Measurements from ENCODE around the gene HSPB2.
"Not testable (repeated sequence)": the region's sequence is repeated elsewhere in the genome, so short reads cannot be mapped to it uniquely, and the experiment has no call there.

HSPB2 gene, protein sequence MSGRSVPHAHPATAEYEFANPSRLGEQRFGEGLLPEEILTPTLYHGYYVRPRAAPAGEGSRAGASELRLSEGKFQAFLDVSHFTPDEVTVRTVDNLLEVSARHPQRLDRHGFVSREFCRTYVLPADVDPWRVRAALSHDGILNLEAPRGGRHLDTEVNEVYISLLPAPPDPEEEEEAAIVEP

GRCh38 chr11:111912535-111912934 lies at the start of gene HSPB2:
TSS of gene HSPB2 (plus strand) at chr11:111912734. CDS start at chr11:111912830, 96 bp downstream.
- no peak for DNase-seq (ENCODE audit: low spot score)

DNA sequence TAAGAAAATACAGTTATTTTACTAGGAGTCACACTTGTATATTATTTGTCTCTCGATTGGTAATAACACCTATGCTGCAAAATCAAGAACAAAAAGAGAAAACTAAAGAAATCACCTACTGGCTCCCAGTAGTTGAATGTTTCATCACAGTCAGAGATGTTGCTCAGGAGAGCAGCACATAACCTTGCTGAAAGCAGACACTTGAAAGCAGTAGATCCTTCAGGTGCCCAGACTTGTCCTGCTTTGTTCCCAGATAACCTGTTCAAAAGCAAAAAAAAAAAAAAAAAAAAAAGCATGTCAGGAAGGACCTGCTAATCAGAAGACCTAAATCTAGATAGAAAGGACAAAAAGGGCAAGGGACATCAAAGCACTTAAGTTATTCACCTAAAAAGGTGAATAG lies 42.4 kb upstream of the HSPB2 start:
- no peak for DNase-seq (ENCODE audit: low spot score)

- no peak for DNase-seq (ENCODE audit: low spot score)
Observed at GRCh38 chr11:111870522-111870885, 42.0 kb upstream of the HSPB2 start.

- DNase-seq (ENCODE audit: low spot score), result peak; percentile 74
Observed at GRCh38 chr11:111870886-111871692, 41.4 kb upstream of the HSPB2 start, which contains the start of gene ALG9. TSS of gene ALG9 (minus strand) at chr11:111871581. CDS start at chr11:111871482, 99 bp downstream.

GRCh38 chr11:111871693-111872161 lies 40.8 kb upstream of the HSPB2 start:
- DNase-seq (ENCODE audit: low spot score), result no peak

GRCh38 chr11:111878385-111878848 lies 34.1 kb upstream of the HSPB2 start:
- DNase-seq (ENCODE audit: low spot score), result no peak

GRCh38 chr11:111878849-111879636 lies 33.5 kb upstream of the HSPB2 start, which contains the start of the genes CFAP68 and FDXACB1:
TSS of gene CFAP68 (plus strand) at chr11:111879541. CDS start at chr11:111879561, 20 bp downstream.
TSS of gene FDXACB1 (minus strand) at chr11:111879165. CDS start at chr11:111879132, 33 bp downstream.
- DNase-seq (ENCODE audit: low spot score), result peak; percentile 92

DNA sequence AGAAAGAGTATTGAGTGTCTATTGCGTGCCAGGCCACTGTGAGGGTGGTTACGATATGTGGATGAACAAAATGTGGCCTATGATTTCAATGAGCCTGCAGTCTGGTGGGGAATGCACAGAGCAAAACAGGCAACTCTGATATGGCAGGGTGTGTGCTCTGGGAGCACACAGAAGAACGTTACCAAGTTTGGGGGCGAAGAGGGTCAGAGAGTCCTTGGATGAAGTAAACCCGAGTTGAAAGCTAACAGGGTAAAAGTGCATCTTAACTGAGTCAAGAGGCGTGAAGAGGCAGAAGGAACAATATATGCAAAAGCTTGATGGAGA lies 32.9 kb upstream of the HSPB2 start:
- no peak for DNase-seq (ENCODE audit: low spot score)

GRCh38 chr11:111882202-111882601 lies 30.3 kb upstream of the HSPB2 start:
- no peak for DNase-seq (ENCODE audit: low spot score)

DNA sequence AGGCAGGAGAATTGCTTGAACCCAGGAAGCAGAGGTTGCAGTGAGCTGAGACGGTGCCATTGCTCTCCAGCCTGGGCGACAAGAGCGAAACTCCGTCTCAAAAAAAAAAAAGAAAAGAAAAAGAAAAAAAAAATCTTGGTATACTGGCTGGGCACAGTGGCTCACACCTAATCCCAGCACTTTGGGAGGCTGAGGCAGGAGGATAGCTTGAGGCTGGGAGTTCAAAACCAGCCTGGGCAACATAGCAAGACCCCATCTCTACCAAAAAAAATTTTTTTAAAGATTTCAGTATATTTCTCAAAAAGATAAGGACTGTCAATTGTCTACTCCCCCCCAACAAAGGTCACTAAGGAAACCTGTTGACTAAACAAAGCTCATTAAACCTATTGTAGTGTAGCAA lies 27.5 kb upstream of the HSPB2 start:
- not testable (repeated sequence) for DNase-seq (ENCODE audit: low spot score)

- no peak for DNase-seq (ENCODE audit: low spot score)
Observed at GRCh38 chr11:111886032-111886431, 26.5 kb upstream of the HSPB2 start.

DNA sequence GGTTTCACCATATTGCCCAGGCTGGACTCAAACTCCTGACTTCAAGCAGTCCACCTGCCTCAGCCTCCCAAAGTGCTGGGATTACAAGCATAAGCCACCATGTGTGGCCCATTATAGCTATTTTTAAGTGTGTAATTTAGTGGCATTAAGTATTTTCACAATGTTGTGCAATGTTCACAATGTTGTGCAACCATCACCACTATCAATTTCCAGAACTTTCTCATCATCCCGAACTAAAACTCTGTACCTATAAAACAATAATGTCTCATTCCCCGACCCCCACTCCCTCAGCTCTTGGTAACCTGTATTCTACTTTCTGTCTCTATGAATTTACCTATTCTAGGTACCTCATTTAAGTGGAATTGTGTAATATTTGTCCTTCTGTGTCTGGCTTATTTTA lies 25.7 kb upstream of the HSPB2 start:
- DNase-seq (ENCODE audit: low spot score), result no peak

GRCh38 chr11:111905411-111905810 lies 7.1 kb upstream of the HSPB2 start:
- DNase-seq (ENCODE audit: low spot score), result no peak

DNA sequence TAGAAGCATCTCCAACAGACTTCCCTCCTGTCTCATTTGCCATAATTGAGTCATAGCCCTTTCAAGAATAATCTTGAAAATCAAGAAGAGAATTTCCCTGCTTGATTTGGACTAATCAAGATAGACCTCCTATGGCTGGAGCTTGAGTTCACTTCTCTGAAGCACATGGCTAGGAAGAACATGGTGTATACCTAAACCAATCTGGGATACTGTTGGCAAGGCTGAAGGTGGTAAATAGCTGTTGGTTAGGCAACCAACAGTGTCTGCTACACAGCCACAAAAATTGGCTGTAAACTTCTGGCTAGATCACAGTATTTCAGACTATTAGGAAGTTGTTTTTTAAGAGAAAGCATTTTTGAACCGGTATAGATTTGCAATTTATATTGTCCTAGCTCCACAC lies 5.9 kb upstream of the HSPB2 start:
- DNase-seq (ENCODE audit: low spot score), result no peak

DNA sequence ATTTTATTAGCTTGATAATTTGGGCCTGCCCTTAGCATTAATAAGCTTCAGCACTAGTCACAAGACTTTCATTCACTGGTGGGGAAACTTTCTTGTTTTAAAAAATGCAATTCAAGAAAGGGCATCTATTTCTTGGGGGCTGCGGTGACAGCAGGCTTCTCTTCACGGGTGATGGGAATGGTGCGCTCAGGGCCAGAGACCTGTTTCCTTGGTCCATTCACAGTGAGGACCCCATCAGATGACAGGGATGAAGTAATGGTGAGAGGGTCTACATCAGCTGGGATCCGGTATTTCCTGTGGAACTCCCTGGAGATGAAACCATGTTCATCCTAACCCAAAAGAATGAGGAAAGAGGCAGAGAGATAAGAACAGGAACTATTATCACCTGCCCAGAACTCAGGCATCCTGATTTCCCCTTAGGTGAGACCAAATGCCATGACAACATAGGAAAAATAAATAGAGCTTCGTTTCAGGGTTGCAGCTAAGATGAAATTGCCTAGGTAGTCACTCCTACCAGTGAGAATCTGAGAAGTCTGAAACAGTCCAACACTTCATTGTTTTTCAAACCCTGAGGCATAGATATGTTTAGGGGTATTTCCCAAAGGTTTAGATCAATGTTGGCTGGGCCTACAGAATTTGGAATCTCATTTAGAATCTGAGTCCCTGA lies 3.8 kb upstream of the HSPB2 start:
- no peak for DNase-seq (ENCODE audit: low spot score)

GRCh38 chr11:111909378-111909777 lies 3.2 kb upstream of the HSPB2 start:
- no peak for DNase-seq (ENCODE audit: low spot score)

GRCh38 chr11:111910676-111911562 lies 1.6 kb upstream of the HSPB2 start:
- no peak for DNase-seq (ENCODE audit: low spot score)

GRCh38 chr11:111911563-111912401 lies 752 bp upstream of the HSPB2 start, which contains the start of gene CRYAB:
TSS of gene CRYAB (minus strand) at chr11:111911770. CDS start at chr11:111911724, 46 bp downstream.
- DNase-seq (ENCODE audit: low spot score), result peak; percentile 86

- no peak for DNase-seq (ENCODE audit: low spot score)
Observed at GRCh38 chr11:111913031-111913861, 712 bp downstream of the HSPB2 start.
